Right atrium auricular region (tissue), 2 donors: ENCODE measurements around the gene SLC35B1. TPM values are rescaled to one million over a fixed set of nuclear protein-coding genes. Genes with fewer than 3 reads are reported as not detected.
"Not testable (repeated sequence)": the region's sequence is repeated elsewhere in the genome, so short reads cannot be mapped to it uniquely, and the experiment has no call there.

ENCODE experiments used
- DNase-seq: peaks from one replicate; pipeline ENCODE4 v3.0.0-alpha.2; 2019; ENCODE audit warnings: low spot score
- H3K27ac ChIP-seq, 2 donors: fragments of 200-600 bp; sonication (generic); 1 replicate in 1 of 2; 2 replicates in 1 of 2; pipeline ENCODE4 v1.5.1; 2016 to 2019
- H3K27me3 ChIP-seq, 2 donors: fragments of 200-600 bp; sonication (generic); one replicate each; pipeline versions ENCODE4 v1.5.1 to v1.6.0; 2017 to 2019
- H3K36me3 ChIP-seq: fragments of 200-600 bp; sonication (generic); one replicate; pipeline ENCODE4 v1.5.1; 2016
- H3K4me1 ChIP-seq, 2 donors: fragments of 200-600 bp; sonication (generic); one replicate each; pipeline versions ENCODE4 v1.5.1 to v1.6.0; 2017 to 2019
- H3K4me3 ChIP-seq, 2 donors: fragments of 200-600 bp; sonication (generic); 1 replicate in 1 of 2; 2 replicates in 1 of 2; pipeline ENCODE4 v1.5.1; 2017 to 2019; ENCODE audit warnings: mild to moderate bottlenecking in 1 of 2, moderate library complexity in 1 of 2
- H3K9me3 ChIP-seq, 2 donors: fragments of 200-600 bp; sonication (generic); one replicate each; pipeline ENCODE4 v1.5.1; 2019
- CTCF ChIP-seq, 2 donors: fragments of 200-600 bp; sonication (generic); IDR thresholded peaks; one replicate each; pipeline ENCODE4 v1.5.1; 2019; ENCODE audit warnings: antibody characterized with exemption in 2 of 2
- total RNA-seq, 2 donors: library from RNA; depleted of rRNA; stranded (reverse); fragments of >200 nt; gene quantifications; one replicate each; pipeline ENCODE4 v1.1.0, GENCODE V29; 2016

SLC35B1 gene
- total RNA-seq, 2 donors from 2014 or later: 54.1 to 83.6 TPM

- peaks cover 0 to 45% of the 10 kb centered on the region in 2 donors for H3K4me1 ChIP-seq
- H3K9me3 ChIP-seq: no peaks in the 10 kb centered on the region
- peak in 1 of 2 donors; percentile 33 for TF ChIP-seq CTCF (IDR thresholded peaks at IDR 0.05)
- peak overlapping the region; percentile 99 for H3K27ac ChIP-seq
- H3K36me3 ChIP-seq: no peaks in the 10 kb centered on the region
- peak; percentile 96 for DNase-seq
- H3K27me3 ChIP-seq: no peaks in the 10 kb centered on the region
- H3K4me3 ChIP-seq: peak overlapping the region; percentile 73 to 78
Observed at GRCh38 chr17:49677134-49677932, 30.4 kb downstream of the SLC35B1 start.

- Histone ChIP-seq H3K36me3 (no peaks in the 10 kb centered on the region), H3K4me3 (peak overlapping the region; percentile 73 to 78), H3K4me1 (peaks cover 0 to 55% of the 10 kb centered on the region in 2 donors), H3K27ac (peak overlapping the region; percentile 99), H3K9me3 (no peaks in the 10 kb centered on the region), H3K27me3 (no peaks in the 10 kb centered on the region)
- TF ChIP-seq CTCF (IDR thresholded peaks at IDR 0.05): no peak
- DNase-seq: peak; percentile 28
Observed at GRCh38 chr17:49676276-49676868, 31.4 kb downstream of the SLC35B1 start.

DNA sequence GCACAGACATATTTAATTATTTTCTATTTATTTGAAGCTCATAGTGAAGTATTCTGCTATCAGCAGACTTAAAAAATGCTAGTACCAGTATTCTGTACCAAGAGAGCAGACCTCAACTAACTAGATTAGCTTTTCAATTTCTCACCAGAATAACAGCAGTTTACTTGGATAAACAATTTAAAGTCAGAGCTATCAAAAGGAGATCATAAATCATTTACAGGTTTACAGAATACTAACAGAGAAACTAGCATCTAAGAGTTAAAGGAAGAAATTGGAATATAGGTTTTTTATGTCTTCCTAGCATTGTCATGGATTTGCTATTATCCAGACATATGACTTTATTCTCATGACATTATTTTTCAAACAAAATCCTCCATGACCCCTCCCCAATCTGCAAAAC lies 33.3 kb downstream of the SLC35B1 start:
- H3K4me1 ChIP-seq: peaks cover 0 to 71% of the 10 kb centered on the region in 2 donors
- DNase-seq: no peak

GRCh38 chr17:49673679-49674078 lies 34.1 kb downstream of the SLC35B1 start:
- not testable (repeated sequence) for H3K27ac ChIP-seq, H3K4me3 ChIP-seq
- H3K4me1 ChIP-seq: peaks cover 0 to 71% of the 10 kb centered on the region in 2 donors

More for the DNA sequence above, 33.3 kb downstream of the SLC35B1 start:
- no peak overlapping the region for H3K27ac ChIP-seq
- H3K9me3 ChIP-seq: no peaks in the 10 kb centered on the region
- no peak overlapping the region for H3K4me3 ChIP-seq
- TF ChIP-seq CTCF (IDR thresholded peaks at IDR 0.05): no peak
- H3K27me3 ChIP-seq: no peaks in the 10 kb centered on the region
- H3K36me3 ChIP-seq: no peaks in the 10 kb centered on the region

GRCh38 chr17:49670641-49671040 lies 37.1 kb downstream of the SLC35B1 start:
- H3K27me3 ChIP-seq: no peaks in the 10 kb centered on the region
- no peaks in the 10 kb centered on the region for H3K9me3 ChIP-seq
- H3K27ac ChIP-seq: peak overlapping the region in 1 of 2 donors; percentile 30
- no peak for TF ChIP-seq CTCF (IDR thresholded peaks at IDR 0.05)
- no peak for DNase-seq
- peaks cover 0 to 51% of the 10 kb centered on the region in 2 donors for H3K4me1 ChIP-seq
- H3K36me3 ChIP-seq: no peaks in the 10 kb centered on the region
- H3K4me3 ChIP-seq: no peak overlapping the region

More at GRCh38 chr17:49673679-49674078, 34.1 kb downstream of the SLC35B1 start:
- peak; percentile 43 for DNase-seq
- not testable (repeated sequence) for H3K36me3 ChIP-seq, H3K9me3 ChIP-seq, H3K27me3 ChIP-seq

DNA sequence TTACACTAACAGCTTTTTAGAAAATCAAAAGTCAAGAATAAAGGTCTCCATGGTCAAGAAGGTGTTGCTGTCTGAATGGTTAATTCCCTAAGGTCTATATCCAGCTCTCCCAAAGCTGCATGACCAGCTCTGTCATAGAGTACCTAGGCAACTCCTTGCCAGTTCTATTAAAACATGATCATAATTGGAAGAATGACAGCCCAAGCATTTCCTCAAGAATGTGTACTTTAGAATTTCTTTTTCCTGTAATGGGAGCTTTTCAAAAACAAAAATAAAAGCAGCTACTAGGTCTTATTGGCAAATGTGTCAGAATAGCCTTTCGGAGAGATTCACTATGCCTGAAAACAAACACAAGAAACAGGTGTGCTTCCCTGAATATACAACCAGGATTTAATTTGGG lies 37.8 kb downstream of the SLC35B1 start:
- TF ChIP-seq CTCF (IDR thresholded peaks at IDR 0.05): no peak
- Histone ChIP-seq H3K27me3 (no peaks in the 10 kb centered on the region), H3K4me1 (peaks cover 0 to 45% of the 10 kb centered on the region in 2 donors), H3K9me3 (no peaks in the 10 kb centered on the region), H3K36me3 (peaks cover 1% of the 10 kb centered on the region), H3K27ac (peak overlapping the region in 1 of 2 donors; percentile 30), H3K4me3 (no peak overlapping the region)
- DNase-seq: no peak
